Fibroblast of lung (primary cell): ENCODE measurements around the gene HLA-B. TPM values are rescaled to one million over a fixed set of nuclear protein-coding genes. Genes with fewer than 3 reads are reported as not detected.

ENCODE experiments used
- DNase-seq, 2 donors: peaks; one replicate each; pipeline versions ENCODE4 v3.0.0 to v3.0.0-alpha.2; 2010; ENCODE audit warnings: low read depth in 2 of 2
- H2AFZ ChIP-seq: 2 replicates; pipeline ENCODE4 v1.5.1; 2012; ENCODE audit warnings: low read length, control low read depth, inconsistent platforms
- H3K27ac ChIP-seq: 2 replicates; pipeline ENCODE4 v1.5.1; 2011; ENCODE audit warnings: low read length, control low read depth; ENCODE audit not compliant: insufficient read depth
- H3K27me3 ChIP-seq: 2 replicates; pipeline ENCODE4 v1.5.1; 2011; ENCODE audit warnings: mild to moderate bottlenecking, low read length; ENCODE audit not compliant: control insufficient read depth, insufficient read depth
- H3K36me3 ChIP-seq: 2 replicates; pipeline ENCODE4 v1.5.1; 2011; ENCODE audit warnings: low read length; ENCODE audit not compliant: control insufficient read depth, insufficient read depth
- H3K4me1 ChIP-seq: 2 replicates; pipeline ENCODE4 v1.5.1; 2011; ENCODE audit warnings: low read length; ENCODE audit not compliant: control insufficient read depth, insufficient read depth; ENCODE audit errors: extremely low read depth
- H3K4me2 ChIP-seq: 2 replicates; pipeline ENCODE4 v1.5.1; 2011; ENCODE audit warnings: low read length, control low read depth; ENCODE audit not compliant: insufficient read depth; ENCODE audit errors: extremely low read depth
- H3K4me3 ChIP-seq, 4 experiments: fragments of 200-600 bp in 1 of 4; sonication (generic) in 1 of 4; replicated peaks in 1 of 4; 2 replicates each; pipeline ENCODE4 v1.5.1; 2011 to 2016; ENCODE audit warnings: low read length in 4 of 4, low read depth in 3 of 4, mild to moderate bottlenecking in 3 of 4, control low read depth in 2 of 4, inconsistent platforms in 1 of 4, mixed read lengths in 1 of 4; ENCODE audit not compliant: insufficient read depth in 1 of 4; ENCODE audit errors: control extremely low read depth in 1 of 4
- H3K79me2 ChIP-seq: 2 replicates; pipeline ENCODE4 v1.5.1; 2012; ENCODE audit warnings: mild to moderate bottlenecking, low read length, inconsistent platforms; ENCODE audit not compliant: control insufficient read depth, insufficient read depth
- H3K9ac ChIP-seq: 2 replicates; pipeline ENCODE4 v1.5.1; 2011; ENCODE audit warnings: mild to moderate bottlenecking, low read length, control low read depth; ENCODE audit not compliant: insufficient read depth
- H3K9me3 ChIP-seq: 2 replicates; pipeline ENCODE4 v1.5.1; 2012; ENCODE audit warnings: low read depth, low read length; ENCODE audit not compliant: control insufficient read depth, insufficient read depth
- H4K20me1 ChIP-seq: 2 replicates; pipeline ENCODE4 v1.5.1; 2011; ENCODE audit warnings: low read length; ENCODE audit not compliant: control insufficient read depth, insufficient read depth; ENCODE audit errors: extremely low read depth
- CTCF ChIP-seq, 2 donors: IDR thresholded peaks in 1 of 2; conservative IDR thresholded peaks in 1 of 2; 1 replicate in 1 of 2; 2 replicates in 1 of 2; pipeline ENCODE4 v1.5.1; 2011 to 2012; ENCODE audit warnings: low read length in 2 of 2, control low read depth in 1 of 2, inconsistent platforms in 1 of 2, low read depth in 1 of 2, mild to moderate bottlenecking in 1 of 2
- EZH2 ChIP-seq: IDR thresholded peaks from 2 replicates; pipeline ENCODE4 v1.5.1; 2012; ENCODE audit warnings: low read length, control low read depth, mild to moderate bottlenecking; ENCODE audit errors: missing control alignments
- polyA plus RNA-seq, 2 donors: library from polyadenylated mRNA; depleted of rRNA in 1 of 2; stranded (reverse) in 1 of 2; unstranded in 1 of 2; fragments of >200 nt; gene quantifications; 2 replicates each; pipeline ENCODE4 v1.2.1, GENCODE V29; 2011 to 2012; ENCODE audit warnings: missing spikeins in 1 of 2
- total RNA-seq: library from RNA; depleted of rRNA; stranded (reverse); fragments of >200 nt; gene quantifications from 2 replicates; pipeline ENCODE4 v1.2.1, GENCODE V29; 2014

The HLA-B gene
- total and polyA plus RNA-seq, 2 donors (not counting 1 experiment from before 2014, with no cell fraction given), result 244 to 1,124 TPM

- H3K4me1 ChIP-seq, result no peaks in the 10 kb centered on the region
- no peaks in the 10 kb centered on the region for H3K36me3 ChIP-seq
- no peak overlapping the region for H3K9ac ChIP-seq
- peaks cover 42% of the 10 kb centered on the region for H3K27me3 ChIP-seq
- no peak overlapping the region for H2AFZ ChIP-seq
- no peaks in the 10 kb centered on the region for H4K20me1 ChIP-seq
- no peak overlapping the region for H3K4me2 ChIP-seq
- TF ChIP-seq EZH2, result no peak
- no peak for TF ChIP-seq CTCF (conservative IDR thresholded peaks at IDR 0.05 in 1 of 2, IDR thresholded peaks at IDR 0.05 in 1 of 2; ENCODE audit: low read depth in 1 of 2, low read length in 2 of 2)
- H3K4me3 ChIP-seq, result no peak overlapping the region
- H3K27ac ChIP-seq, result no peak overlapping the region
- H3K9me3 ChIP-seq, result no peaks in the 10 kb centered on the region
- H3K79me2 ChIP-seq, result no peaks in the 10 kb centered on the region
- no peak for DNase-seq
Observed at GRCh38 chr6:31307669-31308049, 49.3 kb downstream of the HLA-B start.

- Histone ChIP-seq H3K4me2 (no peak overlapping the region), H3K9ac (no peak overlapping the region), H3K27me3 (peaks cover 38% of the 10 kb centered on the region), H3K4me1 (no peaks in the 10 kb centered on the region), H4K20me1 (no peaks in the 10 kb centered on the region), H3K79me2 (no peaks in the 10 kb centered on the region), H3K36me3 (no peaks in the 10 kb centered on the region), H2AFZ (no peak overlapping the region), H3K27ac (no peak overlapping the region), H3K4me3 (no peak overlapping the region), H3K9me3 (no peaks in the 10 kb centered on the region)
- DNase-seq, result no peak
- TF ChIP-seq EZH2 (no peak), CTCF (conservative IDR thresholded peaks at IDR 0.05 in 1 of 2, IDR thresholded peaks at IDR 0.05 in 1 of 2; ENCODE audit: low read depth in 1 of 2, low read length in 2 of 2) (no peak)
Observed at GRCh38 chr6:31305703-31306219, 51.2 kb downstream of the HLA-B start.

GRCh38 chr6:31304683-31305082 is 52.3 kb downstream of the HLA-B start:
- Histone ChIP-seq H3K79me2 (no peaks in the 10 kb centered on the region), H3K36me3 (no peaks in the 10 kb centered on the region), H3K4me3 (no peak overlapping the region), H3K9me3 (no peaks in the 10 kb centered on the region), H2AFZ (no peak overlapping the region), H4K20me1 (no peaks in the 10 kb centered on the region), H3K4me1 (no peaks in the 10 kb centered on the region), H3K27ac (no peak overlapping the region), H3K9ac (no peak overlapping the region), H3K4me2 (no peak overlapping the region), H3K27me3 (peaks cover 33% of the 10 kb centered on the region)
- TF ChIP-seq EZH2 (no peak), CTCF (conservative IDR thresholded peaks at IDR 0.05 in 1 of 2, IDR thresholded peaks at IDR 0.05 in 1 of 2; ENCODE audit: low read depth in 1 of 2, low read length in 2 of 2) (no peak)
- DNase-seq, result no peak

Other genes with a start within 250 kb of the HLA-B start
- not detected in 2 replicates for gene C6orf15, start 244.6 kb downstream of the HLA-B start, total RNA-seq
- gene C6orf15, start 244.6 kb downstream of the HLA-B start, polyA plus RNA-seq, result not detected in 2 replicates
- gene PSORS1C1, start 242.4 kb downstream of the HLA-B start, total RNA-seq, result 0.66 and 1.8 TPM in 2 replicates
- 0.40 and 0.41 TPM in 2 replicates for gene PSORS1C1, start 242.4 kb downstream of the HLA-B start, polyA plus RNA-seq
- gene CDSN, start 236.7 kb downstream of the HLA-B start, total RNA-seq, result not detected in 2 replicates
- gene CDSN, start 236.7 kb downstream of the HLA-B start, polyA plus RNA-seq, result not detected in 2 replicates
- gene PSORS1C2, start 218.1 kb downstream of the HLA-B start, total RNA-seq, result not detected in 2 replicates
- not detected in 2 replicates for gene PSORS1C2, start 218.1 kb downstream of the HLA-B start, polyA plus RNA-seq
- 19.0 and 19.3 TPM in 2 replicates for gene CCHCR1, start 199.4 kb downstream of the HLA-B start, total RNA-seq
- 7.4 and 8.9 TPM in 2 replicates for gene CCHCR1, start 199.4 kb downstream of the HLA-B start, polyA plus RNA-seq
- gene TCF19, start 198.6 kb downstream of the HLA-B start, total RNA-seq, result 2.3 and 8.4 TPM in 2 replicates
- gene TCF19, start 198.6 kb downstream of the HLA-B start, polyA plus RNA-seq, result 7.2 and 20.7 TPM in 2 replicates
- gene POU5F1, start 186.5 kb downstream of the HLA-B start, total RNA-seq, result under 0.01 TPM in 2 replicates
- gene POU5F1, start 186.5 kb downstream of the HLA-B start, polyA plus RNA-seq, result 0.23 TPM in 1 of 2 replicates, not detected in the other
- gene HLA-C, start 85.1 kb downstream of the HLA-B start, total RNA-seq, result 122 and 193 TPM in 2 replicates
- gene HLA-C, start 85.1 kb downstream of the HLA-B start, polyA plus RNA-seq, result 274 and 408 TPM in 2 replicates
- 28.5 and 85.2 TPM in 2 replicates for gene MICA, start 46.4 kb upstream of the HLA-B start, total RNA-seq
- 54.2 and 81.1 TPM in 2 replicates for gene MICA, start 46.4 kb upstream of the HLA-B start, polyA plus RNA-seq
- gene MICB, start 141.0 kb upstream of the HLA-B start, total RNA-seq, result 6.2 and 17.2 TPM in 2 replicates
- gene MICB, start 141.0 kb upstream of the HLA-B start, polyA plus RNA-seq, result 18.6 and 19.2 TPM in 2 replicates
- not detected in 2 replicates for gene MCCD1, start 171.8 kb upstream of the HLA-B start, total RNA-seq
- gene MCCD1, start 171.8 kb upstream of the HLA-B start, polyA plus RNA-seq, result not detected in 2 replicates
- gene DDX39B, start 184.8 kb upstream of the HLA-B start, total RNA-seq, result 192 and 370 TPM in 2 replicates
- 323 and 410 TPM in 2 replicates for gene DDX39B, start 184.8 kb upstream of the HLA-B start, polyA plus RNA-seq
- 4.1 and 11.2 TPM in 2 replicates for gene ATP6V1G2, start 189.4 kb upstream of the HLA-B start, total RNA-seq
- 9.1 and 16.0 TPM in 2 replicates for gene ATP6V1G2, start 189.4 kb upstream of the HLA-B start, polyA plus RNA-seq
- 44.3 and 47.5 TPM in 2 replicates for gene NFKBIL1, start 190.4 kb upstream of the HLA-B start, total RNA-seq
- gene NFKBIL1, start 190.4 kb upstream of the HLA-B start, polyA plus RNA-seq, result 3.7 and 5.1 TPM in 2 replicates
- not detected in 2 replicates for gene LTA, start 215.1 kb upstream of the HLA-B start, total RNA-seq
- not detected in 2 replicates for gene LTA, start 215.1 kb upstream of the HLA-B start, polyA plus RNA-seq
- gene TNF, start 218.4 kb upstream of the HLA-B start, total RNA-seq, result not detected in 2 replicates
- not detected in 2 replicates for gene TNF, start 218.4 kb upstream of the HLA-B start, polyA plus RNA-seq
- not detected in 2 replicates for gene LTB, start 225.2 kb upstream of the HLA-B start, total RNA-seq
- not detected in 2 replicates for gene LTB, start 225.2 kb upstream of the HLA-B start, polyA plus RNA-seq
- not detected in 2 replicates for gene LST1, start 229.1 kb upstream of the HLA-B start, total RNA-seq
- gene LST1, start 229.1 kb upstream of the HLA-B start, polyA plus RNA-seq, result not detected in 2 replicates
- gene NCR3, start 235.8 kb upstream of the HLA-B start, total RNA-seq, result not detected in 2 replicates
- not detected in 2 replicates for gene NCR3, start 235.8 kb upstream of the HLA-B start, polyA plus RNA-seq